Peyer's patch (tissue), 4 donors: Measurements from ENCODE around the gene MACROD2. TPM values are rescaled to one million over a fixed set of nuclear protein-coding genes. Genes with fewer than 3 reads are reported as not detected.

ENCODE experiments used
- DNase-seq, 3 donors: peaks; one replicate each; pipeline ENCODE4 v3.0.0-alpha.2; 2017 to 2019
- H3K27ac ChIP-seq, 4 donors: fragments of 200-600 bp; sonication (generic); one replicate each; pipeline ENCODE4 v1.5.1; 2016 to 2019
- H3K27me3 ChIP-seq, 2 donors: fragments of 200-600 bp; sonication (generic); one replicate each; pipeline ENCODE4 v1.5.1; 2019
- H3K36me3 ChIP-seq, 3 donors: fragments of 200-600 bp; sonication (generic); one replicate each; pipeline ENCODE4 v1.5.1; 2016 to 2019
- H3K4me1 ChIP-seq, 4 donors: fragments of 200-600 bp; sonication (generic); one replicate each; pipeline ENCODE4 v1.5.1; 2016 to 2019
- H3K4me3 ChIP-seq, 4 donors: fragments of 200-600 bp; sonication (generic); 1 replicate in 3 of 4; 2 replicates in 1 of 4; pipeline ENCODE4 v1.5.1; 2016 to 2019; ENCODE audit warnings: mild to moderate bottlenecking in 1 of 4
- H3K9me3 ChIP-seq, 4 donors: fragments of 200-600 bp; sonication (generic); one replicate each; pipeline ENCODE4 v1.5.1; 2016 to 2019; ENCODE audit warnings: mild to moderate bottlenecking in 1 of 4
- POLR2A ChIP-seq, 2 donors: fragments of 450-650 bp; IDR thresholded peaks; one replicate each; pipeline ENCODE4 v1.5.1; 2017; ENCODE audit warnings: antibody characterized with exemption in 2 of 2, mild to moderate bottlenecking in 2 of 2, moderate library complexity in 2 of 2
- total RNA-seq, 4 donors: library from RNA; depleted of rRNA; stranded (reverse); fragments of >200 nt; gene quantifications; one replicate each; pipeline ENCODE4 v1.1.0, GENCODE V29; 2016
- TF ChIP-seq, protein P1 (sequence below), 6 experiments: fragments of 450-650 bp in 4 of 6; fragments of 200-600 bp in 2 of 6; sonication (generic) in 1 of 6; IDR thresholded peaks; one replicate each; pipeline ENCODE4 v1.5.1; 2017 to 2019; ENCODE audit warnings: antibody characterized with exemption in 6 of 6, mild to moderate bottlenecking in 3 of 6, moderate library complexity in 1 of 6

Gene MACROD2
- total RNA-seq, 4 donors from 2014 or later = 2.5 to 10.7 (median 6.5) TPM

DNA sequence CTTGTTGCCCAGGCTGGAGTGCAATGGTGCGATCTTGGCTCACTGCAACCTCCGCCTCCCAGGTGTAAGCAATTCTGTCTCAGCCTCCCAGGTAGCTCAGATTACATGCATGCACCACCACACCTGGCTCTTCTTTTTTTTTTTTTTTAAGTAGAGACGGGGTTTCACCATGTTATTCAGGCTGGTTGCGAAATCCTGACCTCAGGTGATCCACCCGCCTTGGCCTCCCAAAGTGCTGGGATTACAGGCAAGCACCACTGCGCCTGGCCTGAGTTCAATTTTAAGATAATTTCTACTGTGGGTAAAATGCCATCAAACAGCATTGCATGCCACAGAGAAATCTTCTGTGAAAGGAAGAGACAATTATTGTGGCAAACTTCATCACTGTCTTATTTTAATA lies 1944.8 kb downstream of the MACROD2 start:
- no peak for DNase-seq
- H3K9me3 ChIP-seq = no peaks in the 10 kb centered on the region
- H3K4me3 ChIP-seq = no peak overlapping the region

DNA sequence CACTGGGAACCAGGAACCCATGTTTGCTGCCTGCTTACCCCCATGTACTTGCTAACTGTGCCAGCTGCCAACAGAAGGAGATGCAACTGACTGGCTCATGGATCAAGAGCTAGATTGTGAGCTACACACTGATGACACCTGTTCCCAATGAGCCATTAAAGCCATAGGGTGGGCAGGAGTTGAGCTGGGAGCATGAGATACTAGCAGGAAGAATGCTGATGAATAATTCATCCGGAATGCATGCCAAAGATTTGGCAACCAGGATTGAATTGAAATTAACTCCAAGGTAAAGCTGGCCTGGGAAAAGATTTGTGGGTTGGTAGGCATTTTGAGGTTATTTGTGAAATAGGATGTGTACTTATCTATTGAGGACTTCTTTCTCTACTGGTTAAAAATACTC lies 1946.8 kb downstream of the MACROD2 start:
- DNase-seq = no peak
- Histone ChIP-seq H3K9me3 (no peaks in the 10 kb centered on the region), H3K27ac (no peak overlapping the region), H3K4me3 (no peak overlapping the region), H3K27me3 (no peaks in the 10 kb centered on the region), H3K36me3 (no peaks in the 10 kb centered on the region), H3K4me1 (no peaks in the 10 kb centered on the region)
- TF ChIP-seq POLR2A (IDR thresholded peaks at IDR 0.05) = no peak
- TF ChIP-seq, protein P1, sequence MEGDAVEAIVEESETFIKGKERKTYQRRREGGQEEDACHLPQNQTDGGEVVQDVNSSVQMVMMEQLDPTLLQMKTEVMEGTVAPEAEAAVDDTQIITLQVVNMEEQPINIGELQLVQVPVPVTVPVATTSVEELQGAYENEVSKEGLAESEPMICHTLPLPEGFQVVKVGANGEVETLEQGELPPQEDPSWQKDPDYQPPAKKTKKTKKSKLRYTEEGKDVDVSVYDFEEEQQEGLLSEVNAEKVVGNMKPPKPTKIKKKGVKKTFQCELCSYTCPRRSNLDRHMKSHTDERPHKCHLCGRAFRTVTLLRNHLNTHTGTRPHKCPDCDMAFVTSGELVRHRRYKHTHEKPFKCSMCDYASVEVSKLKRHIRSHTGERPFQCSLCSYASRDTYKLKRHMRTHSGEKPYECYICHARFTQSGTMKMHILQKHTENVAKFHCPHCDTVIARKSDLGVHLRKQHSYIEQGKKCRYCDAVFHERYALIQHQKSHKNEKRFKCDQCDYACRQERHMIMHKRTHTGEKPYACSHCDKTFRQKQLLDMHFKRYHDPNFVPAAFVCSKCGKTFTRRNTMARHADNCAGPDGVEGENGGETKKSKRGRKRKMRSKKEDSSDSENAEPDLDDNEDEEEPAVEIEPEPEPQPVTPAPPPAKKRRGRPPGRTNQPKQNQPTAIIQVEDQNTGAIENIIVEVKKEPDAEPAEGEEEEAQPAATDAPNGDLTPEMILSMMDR (IDR thresholded peaks at IDR 0.05) = no peak

More for the DNA sequence above, 1944.8 kb downstream of the MACROD2 start:
- H3K27me3 ChIP-seq = no peaks in the 10 kb centered on the region
- no peak for TF ChIP-seq POLR2A (IDR thresholded peaks at IDR 0.05)
- TF ChIP-seq, protein P1 (IDR thresholded peaks at IDR 0.05) = no peak
- H3K36me3 ChIP-seq = no peaks in the 10 kb centered on the region
- H3K27ac ChIP-seq = no peak overlapping the region
- no peaks in the 10 kb centered on the region for H3K4me1 ChIP-seq

DNA sequence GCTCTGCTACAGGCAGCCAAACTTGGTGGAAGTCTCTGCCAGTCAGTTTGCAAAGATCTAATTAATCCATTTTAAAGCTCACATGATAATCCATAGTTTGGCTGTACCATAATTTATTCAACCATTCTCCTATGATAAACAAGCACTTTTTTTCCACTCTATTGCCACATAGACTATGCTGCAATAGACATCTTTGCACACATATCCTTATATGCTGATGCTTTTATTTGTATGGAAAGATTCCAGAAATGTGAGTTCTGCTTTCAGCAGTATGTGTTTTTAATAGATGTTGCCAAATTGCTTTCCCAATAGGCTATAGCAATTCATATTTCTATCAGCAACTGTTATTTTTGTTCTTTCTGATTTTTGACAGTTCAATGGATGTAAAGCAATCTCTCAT lies 1950.0 kb downstream of the MACROD2 start:
- Histone ChIP-seq H3K4me3 (no peak overlapping the region), H3K36me3 (no peaks in the 10 kb centered on the region), H3K27ac (no peak overlapping the region), H3K9me3 (no peaks in the 10 kb centered on the region), H3K4me1 (no peaks in the 10 kb centered on the region), H3K27me3 (no peaks in the 10 kb centered on the region)
- TF ChIP-seq POLR2A (IDR thresholded peaks at IDR 0.05) = no peak
- TF ChIP-seq, protein P1 (IDR thresholded peaks at IDR 0.05) = no peak
- DNase-seq = no peak

DNA sequence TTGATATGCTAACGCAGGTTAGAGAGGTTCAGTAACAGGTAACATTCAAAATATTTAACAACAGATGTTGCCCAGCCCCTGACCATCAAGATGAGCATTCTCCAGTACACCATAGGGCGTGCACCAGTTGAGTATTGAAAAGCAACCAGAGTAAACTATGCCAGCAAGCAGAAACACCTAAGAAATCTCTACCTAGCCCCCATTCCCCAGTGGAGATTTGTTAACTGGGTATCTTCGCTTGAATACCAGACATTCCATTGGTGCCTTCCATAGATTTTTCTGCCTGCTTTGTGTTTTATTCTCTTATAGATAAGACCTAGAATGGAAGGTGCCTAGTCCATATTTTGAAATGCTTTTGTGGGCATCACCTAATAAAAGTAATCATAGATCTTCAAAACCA lies 1954.1 kb downstream of the MACROD2 start:
- no peak overlapping the region for H3K4me3 ChIP-seq
- H3K9me3 ChIP-seq = no peaks in the 10 kb centered on the region
- no peak for DNase-seq
- TF ChIP-seq, protein P1 (IDR thresholded peaks at IDR 0.05) = no peak
- TF ChIP-seq POLR2A (IDR thresholded peaks at IDR 0.05) = no peak
- H3K36me3 ChIP-seq = no peaks in the 10 kb centered on the region
- no peaks in the 10 kb centered on the region for H3K27me3 ChIP-seq
- H3K4me1 ChIP-seq = no peaks in the 10 kb centered on the region
- no peak overlapping the region for H3K27ac ChIP-seq

DNA sequence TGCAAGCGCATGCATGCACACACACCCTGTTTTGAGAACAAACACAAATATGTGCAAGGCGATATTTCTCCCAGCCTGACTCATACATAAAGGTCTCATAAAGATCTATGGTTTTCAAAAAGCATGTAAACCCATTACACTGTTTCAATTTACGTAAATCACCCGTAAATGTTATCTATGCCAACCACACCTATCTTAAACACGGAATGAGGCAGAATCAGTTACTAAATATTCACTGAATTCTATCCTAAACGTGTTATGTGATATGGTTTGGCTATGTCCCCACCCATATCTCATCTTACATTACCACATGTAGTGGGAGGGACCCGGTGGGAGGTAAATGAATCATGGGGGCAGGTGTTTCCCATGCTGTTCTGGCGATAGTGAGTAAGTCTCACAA lies 1956.3 kb downstream of the MACROD2 start:
- TF ChIP-seq, protein P1 (IDR thresholded peaks at IDR 0.05) = no peak
- no peak for TF ChIP-seq POLR2A (IDR thresholded peaks at IDR 0.05)
- no peak for DNase-seq
- Histone ChIP-seq H3K4me1 (no peaks in the 10 kb centered on the region), H3K4me3 (no peak overlapping the region), H3K9me3 (no peaks in the 10 kb centered on the region), H3K36me3 (no peaks in the 10 kb centered on the region), H3K27ac (no peak overlapping the region), H3K27me3 (no peaks in the 10 kb centered on the region)

DNA sequence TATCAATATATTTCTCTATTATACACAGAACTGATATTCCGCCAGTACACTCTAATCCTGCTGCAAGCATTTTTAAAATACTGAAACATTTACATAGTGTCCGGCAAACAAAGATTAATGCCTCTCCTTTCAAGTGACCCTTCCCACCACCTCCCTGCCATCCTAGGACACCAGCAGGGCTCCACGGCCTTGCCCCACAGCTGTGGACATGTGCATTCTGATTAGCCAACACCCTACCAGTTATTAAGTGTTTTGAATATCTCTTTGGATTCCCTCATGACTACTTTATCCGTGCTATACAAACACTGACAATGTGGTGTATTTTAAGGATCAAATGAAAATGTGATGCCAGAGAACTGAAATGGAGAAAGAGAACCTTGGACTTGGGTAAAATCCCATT lies 1962.8 kb downstream of the MACROD2 start:
- Histone ChIP-seq H3K9me3 (no peaks in the 10 kb centered on the region), H3K27me3 (no peaks in the 10 kb centered on the region), H3K4me1 (no peaks in the 10 kb centered on the region), H3K4me3 (no peak overlapping the region), H3K27ac (no peak overlapping the region), H3K36me3 (no peaks in the 10 kb centered on the region)
- no peak for TF ChIP-seq POLR2A (IDR thresholded peaks at IDR 0.05)
- TF ChIP-seq, protein P1 (IDR thresholded peaks at IDR 0.05) = no peak
- DNase-seq = no peak
